Superior temporal gyrus (tissue), 1 donor: ENCODE results near the gene CA11.
"Not testable (repeated sequence)": the region's sequence is repeated elsewhere in the genome, so short reads cannot be mapped to it uniquely, and the experiment has no call there.

Experiments used
- DNase-seq: peaks from one replicate; pipeline ENCODE4 v3.0.0-alpha.2; 2016; ENCODE audit errors: extremely low spot score

CA11 gene

DNA sequence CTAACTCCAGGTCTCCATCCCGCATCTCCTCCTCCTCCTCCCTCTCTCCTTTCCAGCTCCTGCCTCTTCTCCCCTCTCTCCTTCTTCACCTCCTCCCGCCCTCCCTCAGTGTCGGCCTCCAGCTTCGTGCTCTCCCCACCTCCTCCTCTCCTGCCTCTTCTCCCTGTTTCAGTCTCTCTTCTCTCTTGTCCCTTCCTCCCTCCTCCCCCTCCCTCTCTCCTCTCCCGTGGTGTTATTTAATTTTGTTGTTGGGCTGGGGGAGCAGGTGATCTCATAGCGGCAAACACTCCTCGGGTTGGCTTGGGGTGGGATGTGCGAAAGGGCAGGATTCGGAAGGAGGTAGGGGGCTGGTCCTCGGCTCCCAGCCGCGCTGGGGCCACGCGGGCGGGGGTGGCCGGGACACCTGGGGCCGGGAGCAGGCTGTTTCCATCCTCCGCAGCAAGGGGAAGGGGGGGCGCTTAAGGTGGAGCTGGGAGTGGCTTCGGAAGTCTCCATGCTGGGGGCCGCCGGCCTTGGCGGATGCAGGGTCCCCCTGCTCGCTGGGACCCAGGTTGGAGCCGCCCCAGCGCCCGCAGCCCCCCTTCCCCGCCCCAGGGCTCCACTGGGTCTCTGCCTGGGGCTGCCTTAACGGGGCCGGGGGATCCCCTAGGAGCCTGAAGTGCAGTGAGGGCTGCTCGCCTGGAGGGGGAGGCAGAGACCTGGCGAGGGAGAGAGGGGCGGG is at the start of gene CA11:
CA11 (minus strand) TSS at position 187 of the 721 bp plus-strand sequence. CDS start 555 bp downstream, outside the sequence.
- peak; percentile 85 for DNase-seq

DNA sequence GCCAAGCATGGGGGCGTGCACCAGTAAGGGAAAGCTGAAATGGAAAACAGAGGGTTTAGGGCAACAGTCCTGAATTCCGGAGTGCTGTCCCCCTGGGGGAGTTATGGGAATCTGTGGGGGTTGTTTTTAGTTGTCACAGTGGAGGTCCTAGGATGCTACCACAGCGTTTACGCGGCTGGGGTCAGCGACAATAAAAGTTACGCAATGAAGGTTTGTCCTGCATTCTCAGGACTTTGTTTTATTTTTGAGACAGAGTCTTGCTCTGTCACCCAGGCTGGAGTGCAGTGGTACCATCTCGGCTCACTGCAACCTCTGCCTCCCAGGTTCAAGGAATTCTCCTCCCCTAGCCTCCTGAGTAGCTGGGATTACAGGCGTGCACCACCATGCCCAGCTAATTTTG is 47.6 kb upstream of the CA11 start:
- DNase-seq: not testable (repeated sequence)

DNA sequence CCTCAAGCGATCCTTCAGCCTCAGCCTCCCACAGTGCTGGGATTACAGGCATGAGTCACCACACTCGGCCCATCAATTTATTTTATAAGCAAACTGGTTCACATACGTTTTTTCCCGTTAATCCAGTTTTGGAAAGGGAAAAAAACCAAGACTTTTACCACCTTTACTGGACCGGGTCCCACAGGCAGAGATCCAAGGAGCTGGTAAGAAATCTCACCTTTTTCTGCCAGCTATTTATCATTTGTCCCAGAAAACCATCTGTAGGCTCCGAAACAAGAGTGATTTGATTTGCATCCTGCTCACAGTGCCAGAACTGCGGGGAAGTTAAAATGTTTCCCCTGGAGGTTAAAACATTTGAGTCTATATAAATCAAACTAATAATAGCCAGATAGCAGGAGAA is 43.5 kb upstream of the CA11 start:
- DNase-seq: peak; percentile 53

DNA sequence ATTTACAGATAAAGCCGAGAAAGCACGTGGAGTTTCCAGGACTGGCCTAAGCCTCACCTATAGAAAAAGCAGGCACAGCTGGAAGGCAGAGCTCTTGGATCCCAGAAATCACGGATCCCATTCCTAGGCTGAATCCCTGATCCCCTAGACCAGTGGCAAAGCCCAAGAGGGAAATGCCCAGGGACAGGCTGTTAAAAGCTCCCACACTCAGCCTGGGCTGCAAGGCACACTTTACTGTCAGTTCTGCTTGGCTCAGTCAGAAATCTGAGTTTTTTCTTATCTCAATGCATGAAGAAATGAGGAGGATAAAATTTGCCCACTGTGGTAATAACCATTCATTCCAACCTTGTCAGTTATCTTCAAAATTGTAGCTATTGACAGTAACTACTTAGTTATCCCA is 41.8 kb upstream of the CA11 start:
- no peak for DNase-seq

DNA sequence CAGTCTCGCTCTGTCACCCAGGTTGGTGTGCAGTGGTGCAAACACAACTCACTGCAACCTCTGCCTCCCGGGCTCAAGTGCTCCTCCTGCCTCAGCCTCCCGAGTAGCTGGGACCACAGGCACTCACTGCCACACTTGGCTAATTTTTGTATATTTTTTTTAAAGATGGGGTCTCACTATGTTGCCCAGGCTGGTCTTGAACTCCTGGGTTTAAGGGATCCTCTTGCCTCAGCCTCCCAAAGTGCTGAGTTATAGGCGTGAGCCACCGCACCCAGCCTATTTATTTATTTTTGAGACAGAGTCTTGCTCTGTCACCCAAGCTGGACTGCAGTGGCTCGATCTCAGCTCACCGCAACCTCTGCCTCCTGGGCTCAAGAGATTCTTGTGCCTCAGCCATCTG is 40.6 kb upstream of the CA11 start:
- not testable (repeated sequence) for DNase-seq

DNA sequence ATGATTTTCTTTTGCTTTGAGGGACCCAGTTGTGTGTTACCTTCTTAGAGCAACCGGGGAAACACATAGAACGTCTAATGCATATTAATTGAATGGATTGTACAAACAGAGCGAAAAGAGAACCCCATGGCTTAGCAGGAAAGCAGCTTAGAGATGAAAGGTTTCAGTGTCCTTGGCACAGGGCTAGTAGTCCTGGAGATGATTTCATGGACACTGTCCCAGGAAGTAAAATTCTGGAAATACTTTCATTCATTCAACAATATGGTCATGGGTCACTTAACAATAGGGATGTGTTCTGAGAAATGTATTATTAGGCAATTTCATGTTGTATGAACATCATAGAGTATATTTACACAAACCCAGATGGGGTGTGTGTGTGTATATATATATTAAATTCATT is 40.1 kb upstream of the CA11 start:
- DNase-seq: no peak

DNA sequence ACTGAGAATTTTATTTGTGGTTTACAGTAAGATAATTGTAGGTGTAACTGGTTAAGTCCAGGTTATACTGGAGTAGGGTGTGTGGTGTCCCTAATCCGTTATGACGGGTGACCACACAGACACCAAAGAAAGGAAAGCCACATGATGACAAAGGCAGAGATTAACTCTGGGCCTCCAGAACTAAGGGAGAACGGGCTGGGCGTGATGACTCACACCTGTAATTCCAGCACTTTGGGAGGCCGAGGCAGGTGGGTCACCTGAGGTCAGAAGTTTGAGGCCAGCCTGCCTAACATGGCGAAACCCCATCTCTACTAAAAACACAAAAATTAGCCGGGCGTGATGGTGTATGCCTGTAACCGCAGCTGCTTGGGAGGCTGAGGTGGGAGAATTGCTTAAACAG is 39.6 kb upstream of the CA11 start:
- DNase-seq: no peak

DNA sequence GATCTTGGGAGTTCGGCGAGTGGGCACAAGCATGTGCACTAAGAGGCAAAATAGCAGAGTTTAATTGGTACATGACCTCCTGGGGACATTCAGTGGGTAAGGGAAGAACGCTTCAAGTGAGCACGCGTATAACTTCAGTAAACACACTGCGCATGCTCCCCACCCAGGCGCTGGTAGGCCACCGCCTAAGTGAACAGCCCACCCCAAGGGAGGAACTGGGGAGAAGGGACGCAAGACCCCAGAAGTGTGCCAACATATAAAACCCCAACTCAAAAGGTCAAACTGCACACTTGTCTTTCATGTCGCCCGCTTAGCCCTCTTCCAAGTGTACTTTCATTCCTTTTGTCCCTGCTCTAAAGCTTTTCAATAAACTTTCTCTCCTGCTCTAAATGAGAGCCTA is 37.4 kb upstream of the CA11 start:
- DNase-seq: peak; percentile 75

DNA sequence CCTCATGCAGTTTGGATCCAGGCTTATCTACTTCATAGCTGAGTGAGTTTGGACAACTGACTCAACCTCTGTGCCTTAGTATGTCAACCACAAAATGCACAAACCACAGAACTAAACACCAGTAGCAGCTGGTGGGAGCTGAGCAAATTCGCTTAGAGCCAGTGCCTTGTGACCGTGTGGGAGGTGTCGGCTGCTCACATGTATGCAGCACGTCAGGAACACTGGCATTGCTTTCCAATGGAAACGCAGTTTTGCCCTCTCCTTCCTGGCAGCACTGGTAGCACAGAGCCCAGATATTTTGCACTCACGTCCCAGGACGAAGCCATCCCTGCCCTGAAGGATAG is 35.1 kb upstream of the CA11 start:
- DNase-seq: peak; percentile 62

DNA sequence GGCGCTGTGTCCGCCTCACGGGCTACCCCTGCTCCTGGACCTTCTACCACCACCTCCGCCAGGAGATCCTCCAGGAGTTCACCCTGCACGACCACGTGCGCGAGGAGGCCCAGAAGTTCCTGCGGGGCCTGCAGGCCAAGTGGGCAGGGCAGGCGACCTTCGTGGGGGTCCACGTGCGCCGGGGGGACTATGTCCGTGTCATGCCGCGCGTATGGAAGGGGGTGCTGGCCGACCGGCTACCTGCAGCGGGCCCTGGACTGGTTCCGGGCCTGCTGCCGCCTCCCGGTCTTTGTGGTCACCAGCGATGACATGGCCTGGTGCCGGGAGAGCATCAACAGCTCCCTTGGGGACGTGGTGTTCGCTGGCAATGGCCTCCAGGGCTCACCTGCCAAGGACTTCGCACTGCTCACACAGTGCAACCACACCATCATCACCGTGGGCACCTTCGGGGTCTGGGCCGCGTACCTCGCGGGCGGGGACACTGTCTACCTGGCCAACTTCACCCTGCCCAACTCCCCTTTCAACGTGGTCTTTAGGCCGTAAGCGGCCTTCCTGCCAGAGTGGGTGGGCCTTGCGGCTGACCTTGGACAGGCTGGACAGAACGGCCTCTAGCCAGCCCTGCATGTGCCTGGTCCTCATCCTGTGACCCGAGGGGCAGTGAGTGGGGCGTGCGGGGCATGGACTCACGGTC is 34.6 kb upstream of the CA11 start:
- DNase-seq: no peak

DNA sequence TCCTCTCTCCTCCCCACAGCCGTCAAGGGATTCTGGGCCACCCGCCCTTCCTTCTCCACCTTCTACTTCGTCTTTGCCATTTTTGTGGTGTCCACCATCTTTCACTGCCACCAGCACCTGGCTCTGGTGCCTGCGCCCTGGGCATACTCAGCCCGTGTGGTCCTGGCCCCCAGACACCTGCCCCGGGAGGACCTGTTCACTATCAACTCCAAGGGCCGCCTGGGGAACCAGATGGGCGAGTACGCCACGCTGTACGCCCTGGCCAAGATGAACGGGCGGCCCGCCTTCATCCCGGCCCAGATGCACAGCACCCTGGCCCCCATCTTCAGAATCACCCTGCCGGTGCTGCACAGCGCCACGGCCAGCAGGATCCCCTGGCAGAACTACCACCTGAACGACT is 34.0 kb upstream of the CA11 start:
- DNase-seq: not testable (repeated sequence)

DNA sequence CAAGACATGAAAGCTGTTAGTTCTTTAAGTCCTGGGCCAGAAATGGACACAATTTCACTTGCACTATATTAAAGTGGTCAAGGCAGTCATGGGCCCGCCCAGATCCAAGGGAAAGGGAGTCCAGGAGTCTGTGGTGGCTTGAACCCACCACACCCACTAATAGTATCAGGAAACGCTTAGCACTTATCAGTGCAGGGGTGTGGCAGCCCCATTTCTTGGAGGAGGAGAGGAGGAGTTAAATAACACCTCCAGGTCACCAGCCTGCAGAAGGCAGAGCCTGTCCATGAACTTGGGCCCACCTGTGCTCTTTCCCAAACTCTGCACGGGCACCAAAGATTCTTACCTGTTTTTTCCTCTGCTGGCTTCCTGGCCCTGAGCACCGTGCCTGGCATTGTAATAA is 32.2 kb upstream of the CA11 start:
- DNase-seq: no peak

DNA sequence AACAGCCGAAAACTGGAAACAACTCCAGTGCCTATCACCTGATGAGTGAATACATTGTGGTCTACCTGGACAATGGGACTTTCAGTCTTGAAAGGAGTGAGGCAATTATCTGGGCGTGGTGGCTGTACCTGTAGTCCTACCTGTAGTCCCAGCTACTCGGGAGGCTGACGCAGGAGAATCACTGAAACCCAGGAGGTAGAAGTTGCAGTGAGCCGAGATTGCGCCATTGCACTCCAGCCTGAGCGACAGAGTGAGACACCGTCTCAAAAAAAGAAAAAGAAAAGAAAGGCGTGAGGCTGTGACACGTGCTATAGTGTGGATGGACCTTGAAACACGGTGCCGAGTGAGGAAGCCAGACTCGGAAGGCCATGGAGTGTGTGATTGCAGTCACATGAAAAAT is 30.9 kb upstream of the CA11 start:
- DNase-seq: no peak

DNA sequence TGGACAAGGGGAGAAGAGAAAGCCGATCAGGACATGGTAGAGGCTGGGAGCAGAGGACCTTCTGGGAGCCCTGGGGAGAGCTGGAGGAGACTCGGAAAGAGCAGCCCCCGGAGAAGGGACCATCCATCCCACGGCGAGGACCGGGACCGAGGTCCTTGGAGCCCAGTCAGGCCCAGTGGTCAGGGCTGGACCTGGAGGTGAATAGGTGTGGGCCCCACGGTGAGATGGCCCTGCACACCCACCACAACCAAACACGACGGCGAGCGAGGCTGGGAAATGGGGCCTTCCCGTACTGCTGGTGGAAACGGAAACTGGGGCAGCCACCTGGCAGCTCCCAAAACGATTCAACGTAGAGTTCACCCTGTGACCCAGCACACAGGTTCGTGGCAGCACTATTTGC is 30.5 kb upstream of the CA11 start:
- DNase-seq: no peak

DNA sequence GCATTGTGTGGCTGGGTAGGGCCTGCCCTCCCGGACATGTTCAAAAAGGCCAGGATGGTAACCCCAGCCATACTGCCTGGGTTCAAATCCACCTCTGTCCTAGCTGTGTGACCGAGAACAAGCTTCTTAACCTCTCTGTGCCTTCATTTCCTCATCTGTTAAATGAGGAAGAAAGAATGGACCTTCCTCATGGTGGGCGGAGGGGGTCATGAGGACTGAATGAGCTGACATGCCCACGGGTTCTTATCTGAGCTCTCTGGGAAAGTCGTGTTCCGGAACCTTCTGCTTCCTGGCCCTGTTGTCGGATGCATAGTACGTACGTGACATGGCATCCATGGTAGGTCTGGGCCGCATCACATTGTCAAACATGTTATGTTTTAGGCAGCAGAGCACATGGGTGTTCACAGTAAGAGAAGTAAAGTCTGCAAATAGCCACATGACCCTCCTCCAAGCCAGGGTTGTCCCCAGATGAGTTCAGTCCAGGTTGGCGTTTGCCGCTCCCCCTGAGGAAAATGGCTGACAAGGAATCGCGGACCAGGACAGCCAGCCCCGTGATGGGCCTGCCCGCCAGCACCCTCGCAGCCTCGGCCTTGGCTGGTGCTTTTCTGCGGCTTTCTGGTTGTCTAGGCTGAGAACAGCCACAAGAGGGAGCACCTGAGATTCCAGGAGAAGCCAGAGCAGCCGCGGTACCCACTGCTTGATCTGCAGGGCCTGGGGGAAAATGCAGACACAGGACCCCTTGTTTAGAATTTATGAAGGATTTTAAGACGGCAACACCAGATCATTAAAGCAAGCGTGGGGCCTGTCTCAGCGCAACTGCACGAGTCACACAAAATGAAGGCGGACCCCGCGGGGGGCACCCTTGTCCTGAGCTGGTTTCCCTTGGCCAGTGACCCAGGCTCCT is 29.2 kb upstream of the CA11 start:
- peak; percentile 95 for DNase-seq

DNA sequence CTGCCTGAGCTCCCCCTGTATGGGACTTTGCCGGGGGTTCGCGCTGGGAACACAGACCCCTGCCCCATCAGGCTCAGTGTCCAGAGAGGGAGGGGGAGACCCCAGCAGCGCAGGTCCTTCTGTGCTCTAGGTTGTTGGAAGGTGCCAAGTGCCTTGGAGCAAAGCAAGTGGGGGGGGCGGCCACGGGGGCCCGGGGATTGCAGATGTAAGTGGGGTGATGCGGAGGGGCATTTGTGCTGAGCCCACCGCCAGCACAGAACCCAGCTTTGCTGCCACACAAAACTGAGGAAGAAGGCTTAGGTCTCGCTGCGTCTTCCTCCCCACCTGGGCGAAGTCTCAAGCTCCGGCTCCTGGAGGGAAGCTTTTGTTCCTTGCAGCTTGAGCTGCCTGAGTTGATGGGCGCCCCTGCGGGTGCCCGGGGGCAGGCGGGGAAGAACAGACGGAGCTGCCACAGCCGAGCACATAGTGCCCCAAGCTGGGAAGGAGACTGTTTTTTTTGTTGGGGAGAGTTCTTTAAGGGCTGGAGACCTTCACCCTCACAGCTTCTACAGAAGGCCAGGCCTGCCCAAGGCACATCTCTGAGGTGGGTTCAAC is 28.3 kb upstream of the CA11 start:
- DNase-seq: no peak

DNA sequence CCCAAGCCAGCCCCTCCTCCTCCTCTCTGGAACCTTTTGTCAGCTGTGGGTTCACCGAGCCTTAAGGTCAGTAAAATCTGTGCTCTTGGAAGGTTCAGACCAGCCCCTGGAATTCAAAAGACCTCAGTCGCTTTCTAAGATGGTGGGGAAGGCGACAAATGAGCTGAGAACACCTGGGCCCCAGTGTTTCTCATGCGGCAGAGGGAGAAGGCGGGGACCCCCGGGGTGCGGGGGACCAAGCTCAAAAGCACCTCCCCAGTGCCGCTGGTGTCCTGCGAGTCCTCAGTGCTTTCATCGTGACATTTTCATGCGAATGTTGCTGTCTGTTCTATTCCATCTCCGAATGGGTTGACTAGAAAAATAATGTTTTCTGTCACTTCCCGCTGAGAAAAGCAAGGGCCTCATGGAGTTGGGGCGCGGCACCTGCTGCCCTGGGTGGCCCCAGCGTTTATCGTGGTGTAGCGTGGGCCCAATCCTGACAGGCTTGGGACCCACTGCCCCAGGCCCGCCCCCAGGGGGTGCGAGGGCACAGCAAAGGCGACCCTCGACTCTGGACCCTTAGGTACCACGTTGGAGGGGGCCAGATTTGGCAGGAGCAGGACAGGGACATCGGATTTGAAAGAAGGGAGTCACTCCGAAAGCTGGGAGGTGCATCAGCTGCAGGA is 27.6 kb upstream of the CA11 start:
- DNase-seq: no peak

DNA sequence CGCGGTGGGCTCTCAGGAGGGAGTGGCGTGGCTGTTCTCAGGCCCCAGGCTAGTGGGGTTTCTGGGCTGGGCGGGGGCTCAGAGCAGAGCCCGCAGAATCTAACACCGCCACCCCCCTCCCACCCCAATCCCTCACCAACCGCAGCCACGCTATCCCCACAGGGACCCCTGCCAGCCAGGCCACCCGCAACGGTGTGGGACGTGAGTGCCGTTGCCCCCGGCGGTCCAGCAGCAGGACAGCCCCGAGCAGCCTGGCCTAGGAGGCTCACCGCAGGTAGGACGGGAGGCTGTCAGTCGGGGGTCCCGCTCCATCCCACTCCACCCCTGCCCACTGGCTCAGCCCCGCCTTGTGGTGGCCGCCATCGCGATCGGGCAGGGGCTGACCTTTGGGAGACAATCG is 27.0 kb upstream of the CA11 start, which contains the start of gene NTN5:
NTN5 (minus strand) TSS at position 24 of the 400 bp plus-strand sequence. CDS start 2,031 bp downstream, outside the sequence.
- no peak for DNase-seq

DNA sequence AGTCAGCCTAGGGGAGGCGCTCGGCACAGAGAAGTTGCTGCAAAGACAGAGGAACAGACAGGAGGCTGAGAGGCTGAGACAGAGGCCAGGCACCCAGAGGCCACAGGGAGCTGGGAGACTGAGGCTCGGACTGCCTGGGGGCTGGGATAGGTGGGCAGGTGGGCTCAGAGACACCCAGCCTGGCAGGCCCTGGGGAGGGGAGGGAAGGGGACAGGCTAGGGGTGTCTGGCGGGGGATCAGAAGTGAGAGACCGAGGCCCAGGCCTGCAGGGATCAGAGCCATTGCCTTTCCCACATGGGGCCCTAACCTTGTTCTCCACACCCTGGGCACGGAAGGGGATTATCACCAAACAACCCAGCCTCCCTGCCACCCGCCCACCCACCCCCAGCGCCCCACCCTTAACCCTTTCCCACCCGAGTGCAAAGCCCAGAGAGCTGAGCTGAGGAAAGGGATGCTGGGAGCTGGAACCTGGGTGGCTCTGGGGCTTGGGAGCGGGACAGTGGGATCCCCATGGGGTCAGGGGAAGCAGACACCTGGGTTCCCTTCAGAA is 25.5 kb upstream of the CA11 start:
- DNase-seq: no peak

DNA sequence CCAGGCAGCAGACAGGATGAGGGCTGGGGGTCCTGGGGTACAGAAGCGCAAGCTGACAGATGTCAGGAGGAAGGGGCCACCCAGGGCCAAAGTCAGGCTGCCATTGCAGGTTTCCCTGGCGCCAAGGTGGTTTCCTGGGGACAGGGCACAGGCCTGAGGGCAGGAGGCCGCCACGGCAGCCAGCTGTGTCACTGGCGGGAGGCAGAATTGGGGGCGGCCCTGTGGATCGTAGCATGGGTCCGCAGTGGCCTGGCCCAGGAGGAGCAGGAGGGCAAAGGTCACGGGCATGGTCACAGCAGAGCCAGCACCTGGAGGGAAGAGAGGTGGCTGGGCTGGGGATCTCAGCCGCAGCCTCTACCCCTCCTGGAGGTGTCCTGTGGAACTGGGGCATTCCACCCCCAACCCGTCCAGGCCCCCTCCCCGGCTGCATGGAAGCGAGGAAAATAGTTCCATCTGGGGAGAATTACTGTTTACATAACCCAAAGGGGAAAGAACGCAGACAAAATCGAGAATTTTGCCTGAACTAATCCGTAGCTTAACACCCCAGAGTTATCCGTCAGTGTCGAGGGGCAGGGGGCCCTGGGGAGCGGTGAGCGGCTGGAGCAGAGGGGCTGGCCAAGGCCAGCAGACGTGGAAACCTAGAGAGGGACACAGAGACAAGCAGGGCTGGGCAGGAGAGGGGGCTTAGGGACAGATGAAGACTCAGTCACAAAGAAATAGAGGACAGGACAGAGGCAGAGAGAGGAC is 24.9 kb upstream of the CA11 start:
- no peak for DNase-seq
